A549 (cell line): ENCODE results near the gene DTHD1. TPM values are rescaled to one million over a fixed set of nuclear protein-coding genes. Genes with fewer than 3 reads are reported as not detected.

Experiments used
- ATAC-seq, 2 experiments: fragments of 200-7000 bp in 1 of 2; fragments of >200 bp in 1 of 2; cut with Nextera tagmentation in 1 of 2; cut with Tn5 transposase in 1 of 2; 3 replicates each; pipeline versions ENCODE4 v1.8.0 to v1.9.1; 2018 to 2020; ENCODE audit warnings: mild to moderate bottlenecking in 1 of 2, moderate library complexity in 1 of 2
- CTCF ChIA-PET: fragments of 300-600 bp; sonication (Branson Sonifier 250); formaldehyde crosslinking; extraction: SDS; loops from one replicate; lab custom pipeline; 2021; ENCODE audit warnings: antibody characterized with exemption, inconsistent platforms; lab: Yijun Ruan, JAX
- POLR2A ChIA-PET: fragments of 350-600 bp; formaldehyde crosslinking; extraction: SDS; loops from one replicate; lab custom pipeline; 2021; ENCODE audit warnings: antibody characterized with exemption, inconsistent platforms; lab: Yijun Ruan, JAX
- DNase-seq, 2 experiments: peaks; one replicate each; pipeline versions ENCODE4 v3.0.0 to v3.0.0-alpha.2; 2011 to 2016; ENCODE audit warnings: low read depth in 1 of 2, low spot score in 1 of 2
- FAIRE-seq: peaks from 2 replicates; lab custom pipeline; 2011; peaks lifted over from hg19 to GRCh38; lab: Jason Lieb, UNC
- H3K27ac ChIP-seq, 2 experiments: fragments of >200 bp; sonication (Bioruptor Twin); formaldehyde crosslinking; 3 replicates each; pipeline ENCODE4 v1.5.1; 2016 to 2017
- H3K4me1 ChIP-seq: fragments of >200 bp; sonication (Bioruptor Twin); formaldehyde crosslinking; 3 replicates; pipeline ENCODE4 v1.6.1; 2016
- H3K4me2 ChIP-seq: fragments of >200 bp; sonication (Bioruptor Twin); formaldehyde crosslinking; 3 replicates; pipeline ENCODE4 v1.6.1; 2016
- H3K4me3 ChIP-seq: fragments of >200 bp; sonication (Bioruptor Twin); formaldehyde crosslinking; 3 replicates; pipeline ENCODE4 v1.5.1; 2016
- H3K9me3 ChIP-seq: fragments of >200 bp; sonication (Bioruptor Twin); formaldehyde crosslinking; 3 replicates; pipeline ENCODE4 v1.6.1; 2016
- ATOH8 ChIP-seq: fragments of 250-450 bp; sonication (Bioruptor Pico); IDR thresholded peaks from 2 replicates; pipeline ENCODE4 v1.5.0; 2020; ENCODE audit warnings: low read depth, mild to moderate bottlenecking, moderate library complexity
- CBX8 ChIP-seq: fragments of 200-600 bp; sonication (generic); IDR thresholded peaks from 2 replicates; pipeline ENCODE4 v1.6.1; 2016
- CHD2 ChIP-seq: fragments of 150-350 bp; IDR thresholded peaks from 2 replicates; pipeline ENCODE4 v1.6.1; 2014; ENCODE audit warnings: low read length; ENCODE audit not compliant: partially characterized antibody
- CHD4 ChIP-seq: fragments of 200-600 bp; sonication (generic); IDR thresholded peaks from 2 replicates; pipeline ENCODE4 v1.6.1; 2016; ENCODE audit warnings: antibody characterized with exemption, mild to moderate bottlenecking, borderline replicate concordance
- CTCF ChIP-seq: fragments of >200 bp; sonication (Bioruptor Twin); formaldehyde crosslinking; IDR thresholded peaks from 3 replicates; pipeline ENCODE4 v1.5.1; 2016
- EHMT2 ChIP-seq: fragments of 200-600 bp; sonication (generic); IDR thresholded peaks from 2 replicates; pipeline ENCODE4 v1.6.1; 2016; ENCODE audit warnings: antibody characterized with exemption, low read depth, mild to moderate bottlenecking, moderate library complexity
- ELK1 ChIP-seq: fragments of 150-350 bp; IDR thresholded peaks from 2 replicates; pipeline ENCODE4 v1.6.1; 2014; ENCODE audit warnings: low read depth, mild to moderate bottlenecking, low read length
- EP300 ChIP-seq, 2 experiments: fragments of >200 bp; sonication (Bioruptor Twin); formaldehyde crosslinking; IDR thresholded peaks; 2 replicates in 1 of 2; 3 replicates in 1 of 2; pipeline ENCODE4 v1.6.1; 2016 to 2017
- FOSL2 ChIP-seq, 2 experiments: fragments of 450-650 bp in 1 of 2; fragments of >200 bp in 1 of 2; sonication (Bioruptor Twin) in 1 of 2; formaldehyde crosslinking; IDR thresholded peaks; 2 replicates each; pipeline versions ENCODE4 v1.5.0 to v1.6.1; 2016 to 2020; ENCODE audit warnings: mild to moderate bottlenecking in 1 of 2, moderate library complexity in 1 of 2
- FOXS1 ChIP-seq: fragments of 250-450 bp; sonication (Bioruptor Pico); IDR thresholded peaks from 2 replicates; pipeline ENCODE4 v1.5.0; 2020; ENCODE audit warnings: mild to moderate bottlenecking, moderate library complexity
- HES2 ChIP-seq: fragments of >200 bp; sonication (Bioruptor Twin); formaldehyde crosslinking; IDR thresholded peaks from 2 replicates; pipeline ENCODE4 v1.6.1; 2016
- HOXB5 ChIP-seq: fragments of 250-450 bp; sonication (Bioruptor Pico); IDR thresholded peaks from 2 replicates; pipeline ENCODE4 v1.5.0; 2020; ENCODE audit warnings: mild to moderate bottlenecking, moderate library complexity
- JUNB ChIP-seq: fragments of >200 bp; sonication (Bioruptor Twin); formaldehyde crosslinking; IDR thresholded peaks from 2 replicates; pipeline ENCODE4 v1.6.1; 2016
- NPAS2 ChIP-seq: fragments of 250-450 bp; sonication (Bioruptor Pico); IDR thresholded peaks from 2 replicates; pipeline ENCODE4 v1.8.0; 2022; ENCODE audit warnings: mild to moderate bottlenecking, moderate library complexity, borderline replicate concordance
- PHF8 ChIP-seq: fragments of 200-600 bp; sonication (generic); IDR thresholded peaks from 2 replicates; pipeline ENCODE4 v1.6.1; 2016; ENCODE audit warnings: low read depth, mild to moderate bottlenecking, antibody characterized with exemption, moderate library complexity, borderline replicate concordance
- RAD21 ChIP-seq, 2 experiments: fragments of >200 bp in 1 of 2; sonication (Bioruptor Twin) in 1 of 2; formaldehyde crosslinking in 1 of 2; IDR thresholded peaks in 1 of 2; conservative IDR thresholded peaks in 1 of 2; 2 replicates in 1 of 2; 3 replicates in 1 of 2; pipeline ENCODE4 v1.6.1; 2012 to 2018; ENCODE audit warnings: inconsistent platforms in 1 of 2
- RCOR1 ChIP-seq: fragments of 150-350 bp; IDR thresholded peaks from 2 replicates; pipeline ENCODE4 v1.6.1; 2014; ENCODE audit warnings: antibody characterized with exemption, low read length, low read depth
- RNF2 ChIP-seq: fragments of 200-600 bp; sonication (generic); IDR thresholded peaks from 2 replicates; pipeline ENCODE4 v1.6.1; 2016; ENCODE audit warnings: low read depth, mild to moderate bottlenecking, antibody characterized with exemption, moderate library complexity, borderline replicate concordance
- SMC3 ChIP-seq: fragments of >200 bp; sonication (Bioruptor Twin); formaldehyde crosslinking; IDR thresholded peaks from 3 replicates; pipeline ENCODE4 v1.6.1; 2018; ENCODE audit warnings: inconsistent platforms
- SREBF2 ChIP-seq: fragments of 450-650 bp; IDR thresholded peaks from 2 replicates; pipeline ENCODE4 v1.6.1; 2014; ENCODE audit warnings: mild to moderate bottlenecking, moderate library complexity
- TFCP2L1 ChIP-seq: fragments of 250-450 bp; sonication (Bioruptor Pico); IDR thresholded peaks from 2 replicates; pipeline ENCODE4 v1.5.0; 2021; ENCODE audit warnings: mild to moderate bottlenecking
- TP53 ChIP-seq: fragments of 250-450 bp; sonication (Bioruptor Pico); IDR thresholded peaks from 2 replicates; pipeline ENCODE4 v1.5.0; 2021; ENCODE audit warnings: mild to moderate bottlenecking, moderate library complexity
- ZSCAN20 ChIP-seq: fragments of 250-450 bp; sonication (Bioruptor Pico); IDR thresholded peaks from 2 replicates; pipeline ENCODE4 v1.8.0; 2022; ENCODE audit warnings: mild to moderate bottlenecking, moderate library complexity
- WGBS: methylation state at CpG from one replicate; pipeline ENCODE4 v1.1.6; 2017; ENCODE audit errors: missing lambda C conversion rate; 5-methylcytosine and 5-hydroxymethylcytosine counted together
- polyA plus RNA-seq, 4 experiments: library from polyadenylated mRNA; depleted of rRNA in 3 of 4; stranded (reverse); fragments of >200 nt; fragmentation: RNase III in 1 of 4; extraction: RNeasy Plus Mini Kit Qiagen cat#74134 plus additional on column Dnase treatment in 1 of 4; gene quantifications; 2 replicates in 3 of 4; 3 replicates in 1 of 4; pipeline ENCODE4 v1.2.3, GENCODE V29; 2011 to 2017
- TF ChIP-seq, protein P1 (sequence below): fragments of >200 bp; sonication (Bioruptor Twin); formaldehyde crosslinking; IDR thresholded peaks from 3 replicates; pipeline ENCODE4 v1.6.1; 2016
- TF ChIP-seq, protein P2 (sequence below): IDR thresholded peaks from 2 replicates; pipeline ENCODE4 v1.6.1; 2012
- TF ChIP-seq, protein P3 (sequence below): IDR thresholded peaks from 2 replicates; pipeline ENCODE4 v1.6.1; 2012; ENCODE audit warnings: low read depth, borderline replicate concordance

Gene DTHD1
- polyA plus RNA-seq, 2 of the 4 experiments (the other 2 are of a cell fraction), result not detected

DNA sequence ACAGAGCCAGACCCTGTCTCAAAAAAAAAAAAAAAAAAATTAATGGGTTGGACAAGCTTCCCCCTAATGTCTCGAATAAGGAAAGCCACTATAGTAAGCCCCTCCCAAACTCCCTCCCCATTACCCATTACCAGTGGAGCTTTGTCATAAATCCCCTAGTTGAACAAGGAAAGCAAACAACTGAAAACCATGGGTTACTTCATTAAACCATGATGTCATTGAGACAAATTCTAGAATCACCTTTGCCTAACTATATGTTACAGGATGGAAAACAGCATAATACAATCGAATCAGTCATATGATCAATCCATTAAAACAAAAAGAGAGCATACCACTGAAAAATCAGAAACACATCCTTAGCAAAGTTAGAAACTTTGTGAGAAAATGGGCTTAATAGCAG is 45.3 kb upstream of the DTHD1 start:
- WGBS, result 16% methylated on average over 2 of the region's 2 CpGs
- FAIRE-seq, result no peak
- no peak for DNase-seq
- Histone ChIP-seq H3K4me3 (no peak overlapping the region), H3K9me3 (no peaks in the 10 kb centered on the region), H3K27ac (no peak overlapping the region), H3K4me1 (no peaks in the 10 kb centered on the region), H3K4me2 (no peak overlapping the region)
- ChIA-PET POLR2A (no interaction called here), CTCF (interaction anchor here (0.6 kb wide), 1 partner anchor 1619 kb away, joined by 4 read pairs; no protein-coding TSS in a partner anchor)
- TF ChIP-seq CHD4 (no peak), EHMT2 (no peak), SMC3 (no peak), ATOH8 (no peak), FOSL2 (IDR thresholded peaks at IDR 0.05) (no peak), FOSL2 (CRISPR knock-in tag; IDR thresholded peaks at IDR 0.05) (no peak), SREBF2 (no peak), TP53 (CRISPR knock-in tag) (no peak), RNF2 (no peak), HOXB5 (no peak), CBX8 (no peak), NPAS2 (CRISPR knock-in tag) (no peak), CHD2 (no peak), RAD21 (conservative IDR thresholded peaks at IDR 0.05 in 1 of 2, IDR thresholded peaks at IDR 0.05 in 1 of 2) (no peak), JUNB (no peak)
- no peak for ATAC-seq

DNA sequence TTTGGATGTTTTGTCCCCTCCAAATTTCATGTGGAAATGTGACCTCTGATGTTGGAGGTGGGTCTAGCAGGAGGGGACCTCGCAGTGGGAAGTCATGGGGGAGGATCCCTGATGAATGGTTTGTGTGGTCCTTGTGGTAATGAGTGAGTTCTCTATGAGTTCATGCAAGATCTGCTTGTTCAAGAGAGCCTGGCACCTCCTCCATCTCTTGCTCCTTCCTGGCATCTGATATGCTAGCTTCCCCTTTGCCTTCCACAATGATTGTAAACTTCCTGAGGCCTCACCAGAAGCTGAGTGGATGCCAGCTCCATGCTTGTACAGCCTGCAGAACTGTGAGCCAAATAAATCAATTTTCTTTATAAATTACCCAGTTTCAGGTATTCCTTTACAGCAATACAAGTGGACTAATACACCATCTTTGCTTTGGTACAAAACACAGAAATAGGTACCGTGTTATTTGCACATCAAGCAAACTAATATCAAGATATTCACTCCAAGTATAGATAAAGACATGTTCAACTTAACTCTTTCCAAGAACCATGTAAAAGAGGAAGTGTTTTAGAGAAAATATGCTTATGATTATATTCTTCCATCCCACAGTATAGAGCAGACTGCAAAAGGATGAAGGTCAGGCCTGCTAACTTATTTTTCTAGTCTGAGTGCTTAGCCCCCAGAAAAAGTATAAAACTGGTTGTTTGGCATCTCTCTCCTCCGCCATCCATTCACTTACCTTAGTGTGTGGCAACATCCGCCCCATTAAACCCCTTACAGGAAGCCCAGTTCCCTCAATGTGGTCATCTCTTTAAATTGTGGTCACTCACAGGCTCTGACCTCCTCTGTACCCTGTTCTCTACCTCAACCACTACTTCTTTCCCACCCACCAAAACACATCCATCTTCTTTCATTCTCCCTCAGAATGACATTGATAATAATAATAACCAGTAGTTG is 43.8 kb upstream of the DTHD1 start:
- DNase-seq (no peak), FAIRE-seq (no peak), ATAC-seq (no peak)
- WGBS, result 17% methylated on average over 4 of the region's 4 CpGs
- Histone ChIP-seq H3K9me3 (no peaks in the 10 kb centered on the region), H3K4me2 (no peak overlapping the region), H3K4me3 (no peak overlapping the region), H3K27ac (no peak overlapping the region), H3K4me1 (no peaks in the 10 kb centered on the region)
- TF ChIP-seq ZSCAN20 (CRISPR knock-in tag) (no peak), ELK1 (no peak)
- POLR2A ChIA-PET, result no interaction called here
- CTCF ChIA-PET, result no interaction called here

GRCh38 chr4:36241771-36242170 is 39.6 kb upstream of the DTHD1 start:
- no peaks in the 10 kb centered on the region for H3K9me3 ChIP-seq
- H3K27ac ChIP-seq, result no peak overlapping the region
- ChIA-PET POLR2A (no interaction called here), CTCF (no interaction called here)
- no peak for ATAC-seq
- no peak for DNase-seq
- no peak overlapping the region for H3K4me3 ChIP-seq
- H3K4me1 ChIP-seq, result no peaks in the 10 kb centered on the region
- no peak for FAIRE-seq
- H3K4me2 ChIP-seq, result no peak overlapping the region
- 6% methylated on average over 2 of the region's 2 CpGs for WGBS
- TF ChIP-seq FOXS1 (CRISPR knock-in tag) (no peak), HOXB5 (no peak), RCOR1 (no peak), EP300 (IDR thresholded peaks at IDR 0.05) (no peak), PHF8 (no peak), TFCP2L1 (CRISPR knock-in tag) (no peak), CTCF (no peak), HES2 (no peak), CBX8 (no peak), SREBF2 (no peak), CHD2 (no peak)
- TF ChIP-seq, protein P1, sequence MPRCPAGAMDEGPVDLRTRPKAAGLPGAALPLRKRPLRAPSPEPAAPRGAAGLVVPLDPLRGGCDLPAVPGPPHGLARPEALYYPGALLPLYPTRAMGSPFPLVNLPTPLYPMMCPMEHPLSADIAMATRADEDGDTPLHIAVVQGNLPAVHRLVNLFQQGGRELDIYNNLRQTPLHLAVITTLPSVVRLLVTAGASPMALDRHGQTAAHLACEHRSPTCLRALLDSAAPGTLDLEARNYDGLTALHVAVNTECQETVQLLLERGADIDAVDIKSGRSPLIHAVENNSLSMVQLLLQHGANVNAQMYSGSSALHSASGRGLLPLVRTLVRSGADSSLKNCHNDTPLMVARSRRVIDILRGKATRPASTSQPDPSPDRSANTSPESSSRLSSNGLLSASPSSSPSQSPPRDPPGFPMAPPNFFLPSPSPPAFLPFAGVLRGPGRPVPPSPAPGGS, result no peak
- TF ChIP-seq, protein P2, sequence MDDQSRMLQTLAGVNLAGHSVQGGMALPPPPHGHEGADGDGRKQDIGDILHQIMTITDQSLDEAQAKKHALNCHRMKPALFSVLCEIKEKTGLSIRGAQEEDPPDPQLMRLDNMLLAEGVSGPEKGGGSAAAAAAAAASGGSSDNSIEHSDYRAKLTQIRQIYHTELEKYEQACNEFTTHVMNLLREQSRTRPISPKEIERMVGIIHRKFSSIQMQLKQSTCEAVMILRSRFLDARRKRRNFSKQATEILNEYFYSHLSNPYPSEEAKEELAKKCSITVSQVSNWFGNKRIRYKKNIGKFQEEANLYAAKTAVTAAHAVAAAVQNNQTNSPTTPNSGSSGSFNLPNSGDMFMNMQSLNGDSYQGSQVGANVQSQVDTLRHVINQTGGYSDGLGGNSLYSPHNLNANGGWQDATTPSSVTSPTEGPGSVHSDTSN, result no peak
- TF ChIP-seq, protein P3, sequence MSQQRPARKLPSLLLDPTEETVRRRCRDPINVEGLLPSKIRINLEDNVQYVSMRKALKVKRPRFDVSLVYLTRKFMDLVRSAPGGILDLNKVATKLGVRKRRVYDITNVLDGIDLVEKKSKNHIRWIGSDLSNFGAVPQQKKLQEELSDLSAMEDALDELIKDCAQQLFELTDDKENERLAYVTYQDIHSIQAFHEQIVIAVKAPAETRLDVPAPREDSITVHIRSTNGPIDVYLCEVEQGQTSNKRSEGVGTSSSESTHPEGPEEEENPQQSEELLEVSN, result no peak
- TF ChIP-seq, all 56 proteins: peak for 0
